ENCODE measurements around the gene NCAN.
A peak's percentile ranks its signal among the peaks of the same experiment; 100 is the strongest.
"Not testable (repeated sequence)": the region's sequence is repeated elsewhere in the genome, so short reads cannot be mapped to it uniquely, and the experiment has no call there.

The NCAN gene

GRCh38 chr19:19211499-19212420 lies at the start of gene NCAN:
NCAN (plus strand) TSS chr19:19211958; CDS start chr19:19216954, 4,996 bp downstream.
- DNase-seq (ENCODE audit: low read depth) = no peak

- DNase-seq (ENCODE audit: low read depth) = no peak
Observed at GRCh38 chr19:19162495-19162894, 49.3 kb upstream of the NCAN start.

- no peak for DNase-seq (ENCODE audit: low read depth)
Observed at GRCh38 chr19:19165396-19165795, 46.4 kb upstream of the NCAN start.

GRCh38 chr19:19167612-19168011 lies 44.1 kb upstream of the NCAN start:
- no peak for DNase-seq (ENCODE audit: low read depth)

GRCh38 chr19:19169236-19170052 lies 42.3 kb upstream of the NCAN start:
- DNase-seq (ENCODE audit: low read depth) = no peak

- peak; percentile 52 for DNase-seq (ENCODE audit: low read depth)
Observed at GRCh38 chr19:19170053-19170872, 41.5 kb upstream of the NCAN start, which contains the start of gene MEF2B. MEF2B (minus strand) TSS chr19:19170263; CDS start chr19:19150735, 19,528 bp downstream.

GRCh38 chr19:19170873-19171672 lies 40.7 kb upstream of the NCAN start:
- DNase-seq (ENCODE audit: low read depth) = no peak

- no peak for DNase-seq (ENCODE audit: low read depth)
Observed at GRCh38 chr19:19171821-19172532, 39.8 kb upstream of the NCAN start.

GRCh38 chr19:19173243-19173642 lies 38.5 kb upstream of the NCAN start:
- DNase-seq (ENCODE audit: low read depth) = not testable (repeated sequence)

- no peak for DNase-seq (ENCODE audit: low read depth)
Observed at GRCh38 chr19:19176950-19177349, 34.8 kb upstream of the NCAN start.

- no peak for DNase-seq (ENCODE audit: low read depth)
Observed at GRCh38 chr19:19179548-19180441, 32.0 kb upstream of the NCAN start.

- DNase-seq (ENCODE audit: low read depth) = no peak
Observed at GRCh38 chr19:19181488-19181998, 30.2 kb upstream of the NCAN start.

- peak; percentile 51 for DNase-seq (ENCODE audit: low read depth)
Observed at GRCh38 chr19:19185853-19186740, 25.7 kb upstream of the NCAN start.

GRCh38 chr19:19186742-19187141 lies 25.0 kb upstream of the NCAN start:
- no peak for DNase-seq (ENCODE audit: low read depth)

- no peak for DNase-seq (ENCODE audit: low read depth)
Observed at GRCh38 chr19:19191768-19192077, 20.0 kb upstream of the NCAN start.

- DNase-seq (ENCODE audit: low read depth) = peak; percentile 99
Observed at GRCh38 chr19:19192078-19192882, 19.5 kb upstream of the NCAN start, which contains the start of the genes BORCS8 and RFXANK. BORCS8 (minus strand) TSS chr19:19192152; CDS start chr19:19192117, 35 bp downstream. RFXANK (plus strand) TSS chr19:19192258; CDS start chr19:19193947, 1,689 bp downstream.

GRCh38 chr19:19192910-19193423 lies 18.8 kb upstream of the NCAN start:
- DNase-seq (ENCODE audit: low read depth) = no peak
